Measurements from ENCODE around the gene CGNL1.

Gene CGNL1

DNA sequence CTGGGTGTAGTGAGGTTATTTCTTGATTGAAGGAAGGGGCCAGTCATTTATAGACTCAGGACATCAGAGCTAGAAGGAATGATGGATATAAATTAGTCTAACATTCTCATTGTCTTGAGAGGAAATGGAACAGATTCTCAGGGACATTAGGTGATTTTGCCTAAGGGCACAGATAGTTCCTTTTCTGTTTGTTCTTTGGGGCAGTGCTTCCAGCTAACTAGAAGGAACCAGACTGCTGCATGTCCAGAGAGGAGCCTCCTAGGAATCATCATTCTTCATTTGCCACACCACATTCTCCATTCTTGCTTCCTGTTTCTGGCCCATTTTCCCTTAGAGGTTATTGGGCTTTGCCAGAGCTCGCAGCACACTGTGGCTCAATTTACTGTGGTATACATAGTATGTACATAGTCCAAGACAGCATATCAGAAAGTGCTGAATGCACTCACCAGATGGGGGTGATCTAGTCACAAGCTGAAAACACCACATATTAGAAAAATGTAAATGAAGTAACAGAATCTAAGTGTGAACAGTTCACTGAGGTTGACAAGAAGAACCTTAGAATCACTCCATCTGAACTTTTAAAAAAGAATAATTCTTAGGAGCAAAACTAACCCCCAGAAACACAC lies 152.7 kb downstream of the CGNL1 start:
- DNase-seq = no peak

DNA sequence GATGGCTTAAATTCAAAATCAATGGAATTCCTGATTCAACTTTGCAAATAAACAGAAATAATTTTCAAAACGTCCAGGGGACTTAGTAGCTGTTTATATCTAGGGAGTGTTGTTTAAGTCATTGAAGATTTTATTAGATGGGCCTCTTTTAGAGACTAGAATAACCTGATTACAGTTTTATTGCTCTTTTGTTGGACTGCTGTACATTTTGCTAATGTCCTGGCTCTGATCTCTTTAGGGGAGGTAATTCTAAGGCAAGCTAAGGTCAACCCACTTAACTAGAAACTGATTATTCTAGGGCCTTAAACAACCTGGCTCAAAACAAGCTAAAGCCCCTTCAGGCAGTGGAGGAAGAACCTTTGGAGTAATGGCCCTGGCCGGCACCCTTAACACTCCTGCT lies 153.4 kb downstream of the CGNL1 start:
- no peak for DNase-seq

DNA sequence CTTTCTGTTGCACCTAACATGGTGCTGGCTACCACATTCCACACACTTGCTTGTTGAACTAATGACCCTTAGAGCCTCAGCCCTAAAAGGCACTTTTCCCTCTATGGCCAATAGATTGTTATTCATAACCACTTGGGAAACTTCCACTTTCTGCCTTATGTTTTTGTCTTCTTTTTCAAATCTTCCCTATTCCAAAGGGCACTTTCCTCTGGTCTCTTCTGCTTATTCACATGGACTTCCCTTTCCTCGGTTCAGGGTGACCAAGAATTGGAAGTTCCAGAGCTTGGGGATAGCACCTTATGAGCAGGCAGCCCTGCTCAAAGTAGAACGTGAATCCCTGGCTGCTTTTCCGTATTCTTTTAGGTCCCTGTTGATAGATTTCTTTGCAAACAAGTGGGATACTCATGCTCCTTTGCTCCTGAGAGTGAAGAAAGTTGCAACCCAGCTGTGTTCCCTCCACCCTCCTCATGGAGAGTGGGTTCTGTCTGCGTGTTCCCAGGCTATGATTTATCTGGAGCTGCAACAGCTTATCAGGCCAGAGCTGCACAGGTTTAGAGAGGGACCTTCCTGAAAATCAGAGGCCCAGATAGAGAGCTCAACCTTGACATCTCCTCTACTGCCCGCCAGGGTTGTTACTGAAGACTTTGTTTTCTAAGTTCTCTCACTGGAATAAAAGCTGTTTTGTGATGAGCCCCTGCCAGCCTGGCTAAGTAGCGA lies 156.6 kb downstream of the CGNL1 start:
- no peak for DNase-seq

DNA sequence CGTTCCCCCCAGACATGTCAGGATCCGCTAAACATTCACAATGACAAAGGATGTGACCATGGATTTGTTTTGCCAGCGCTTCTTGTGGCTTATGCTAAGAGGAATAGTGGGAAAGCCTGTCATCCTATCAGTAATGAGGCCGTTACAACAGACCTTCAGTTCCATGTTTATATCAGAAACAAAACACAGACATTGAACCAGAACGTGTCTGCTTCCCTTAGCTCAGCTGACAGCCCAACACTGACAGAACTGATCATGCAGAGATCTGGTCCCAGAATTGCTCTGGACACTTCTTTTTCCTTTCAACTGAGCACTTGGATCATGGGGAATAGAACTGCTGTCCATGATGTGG lies 157.1 kb downstream of the CGNL1 start:
- DNase-seq = no peak

DNA sequence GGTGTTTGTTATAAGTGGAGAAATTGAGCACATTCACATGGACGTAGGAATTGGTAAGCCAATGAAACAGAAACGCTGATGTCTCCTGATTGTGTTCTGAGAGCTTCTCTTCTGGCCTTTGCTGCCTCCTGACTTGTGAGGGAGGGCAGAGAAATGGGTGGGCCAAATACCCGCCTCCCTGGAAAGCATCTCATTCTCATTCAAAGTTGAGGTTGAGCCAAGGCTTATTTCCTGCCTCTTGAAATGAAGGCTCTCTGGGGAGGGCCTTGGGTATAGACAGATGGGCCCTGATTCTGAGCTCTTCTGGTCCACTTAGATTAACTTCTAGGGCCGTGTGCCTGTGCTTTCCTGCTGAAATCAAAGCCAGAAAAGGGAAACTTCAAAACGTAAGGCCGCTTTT lies 158.0 kb downstream of the CGNL1 start:
- no peak for DNase-seq

DNA sequence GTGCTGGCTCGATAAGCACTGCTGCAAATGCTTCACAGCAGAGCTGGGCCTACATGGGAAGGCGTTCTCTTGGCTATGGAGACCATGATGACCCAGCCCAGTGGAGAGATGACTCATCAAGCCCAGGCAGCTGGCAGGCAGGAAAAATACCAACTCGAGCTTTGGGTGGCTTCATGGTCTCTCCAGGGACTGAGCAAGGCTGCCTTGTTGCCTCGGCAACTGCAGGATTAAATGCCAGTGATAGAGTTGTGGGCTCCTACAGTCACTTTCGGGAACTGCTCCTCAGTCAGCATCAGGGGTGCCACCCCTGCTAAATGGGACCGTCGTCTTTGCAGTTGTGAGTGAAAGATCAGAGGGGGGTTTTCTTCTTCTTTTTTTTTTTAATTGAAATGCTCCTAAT lies 160.8 kb downstream of the CGNL1 start:
- no peak for DNase-seq

DNA sequence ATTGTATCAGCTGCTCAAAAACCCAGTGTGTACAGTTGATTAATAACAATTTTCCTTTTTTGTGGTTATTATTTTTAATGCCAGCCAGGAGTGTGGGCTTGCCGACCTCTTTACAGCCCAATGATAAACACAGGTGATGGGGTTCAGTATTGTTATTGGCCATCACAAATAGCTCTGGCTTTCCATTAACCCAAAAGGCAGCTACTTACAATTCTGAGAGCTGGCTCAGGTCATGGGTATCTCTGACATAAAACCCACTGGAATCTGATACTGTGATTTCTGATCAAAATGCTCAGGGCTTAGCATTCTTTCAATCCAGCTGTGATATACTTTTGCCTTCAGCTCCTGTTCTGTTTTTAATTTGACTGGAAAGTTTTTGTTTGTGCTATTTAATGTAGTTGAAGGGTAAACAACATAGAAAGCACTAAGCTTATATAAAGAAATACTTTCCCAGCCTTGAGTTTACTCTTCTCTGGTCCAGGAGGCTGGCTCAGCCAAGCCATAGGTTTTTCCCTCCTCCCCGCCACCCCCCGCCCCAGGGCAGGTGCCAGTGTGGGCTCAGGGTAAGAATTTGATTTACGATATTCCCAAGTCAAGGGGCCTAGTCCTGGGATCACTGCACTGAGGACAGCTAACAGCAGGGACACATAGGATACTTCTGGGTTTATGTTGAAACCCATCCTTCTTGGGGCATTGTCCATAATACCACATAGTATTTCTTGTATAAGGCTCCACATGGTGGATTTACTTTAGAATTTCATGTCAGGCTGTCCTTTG lies 161.4 kb downstream of the CGNL1 start:
- DNase-seq = no peak

DNA sequence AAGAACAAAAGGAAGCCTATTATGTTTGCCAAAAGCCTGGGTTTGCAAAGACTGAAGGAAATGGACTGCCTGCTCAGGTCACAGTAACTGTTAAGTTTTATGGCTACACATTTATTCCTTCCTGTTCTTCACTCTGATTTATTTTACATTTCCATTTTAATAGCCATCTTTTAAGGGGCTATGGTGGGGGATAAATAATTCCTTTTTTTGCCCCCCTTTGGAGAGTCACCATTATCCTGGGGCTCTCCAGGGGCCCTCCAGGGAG lies 161.9 kb downstream of the CGNL1 start:
- no peak for DNase-seq

DNA sequence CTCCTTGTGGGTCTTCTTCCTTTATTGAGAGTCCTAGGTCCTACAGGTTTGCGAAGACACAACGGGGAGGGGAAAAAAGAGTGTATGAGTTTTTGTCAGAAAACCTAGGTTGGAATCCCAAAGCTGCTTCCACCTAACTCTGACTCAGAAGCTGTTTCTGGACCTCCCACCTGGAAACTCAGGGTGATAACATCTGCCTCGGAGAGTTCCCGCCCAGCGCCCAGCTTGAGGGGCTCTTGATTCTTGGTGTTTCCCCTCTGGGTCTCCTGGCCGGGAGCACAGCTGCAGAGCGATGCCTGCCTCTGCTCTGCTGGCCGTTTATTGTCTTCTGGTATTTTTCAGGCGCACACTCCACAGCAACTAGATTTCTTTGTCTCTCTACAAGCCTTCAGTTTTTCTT lies 162.5 kb downstream of the CGNL1 start:
- DNase-seq = no peak

DNA sequence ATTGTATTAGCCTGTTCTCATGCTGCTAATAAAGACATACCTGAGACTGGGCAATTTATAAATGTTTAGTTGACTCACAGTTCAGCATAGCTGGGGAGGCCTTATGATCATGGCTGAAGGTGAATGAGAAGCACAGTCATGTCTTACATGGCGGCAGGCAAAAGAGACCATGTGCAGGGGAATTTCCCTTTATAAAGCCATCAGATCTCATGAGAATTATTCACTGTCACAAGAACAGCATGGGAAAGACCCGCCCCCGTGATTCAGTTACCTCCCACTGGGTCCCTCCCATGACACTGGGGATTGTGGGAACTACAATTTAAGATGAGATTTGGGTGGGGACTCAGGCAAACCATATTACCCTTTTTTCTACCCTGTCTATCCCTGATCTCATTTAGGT lies 163.9 kb downstream of the CGNL1 start:
- no peak for DNase-seq

DNA sequence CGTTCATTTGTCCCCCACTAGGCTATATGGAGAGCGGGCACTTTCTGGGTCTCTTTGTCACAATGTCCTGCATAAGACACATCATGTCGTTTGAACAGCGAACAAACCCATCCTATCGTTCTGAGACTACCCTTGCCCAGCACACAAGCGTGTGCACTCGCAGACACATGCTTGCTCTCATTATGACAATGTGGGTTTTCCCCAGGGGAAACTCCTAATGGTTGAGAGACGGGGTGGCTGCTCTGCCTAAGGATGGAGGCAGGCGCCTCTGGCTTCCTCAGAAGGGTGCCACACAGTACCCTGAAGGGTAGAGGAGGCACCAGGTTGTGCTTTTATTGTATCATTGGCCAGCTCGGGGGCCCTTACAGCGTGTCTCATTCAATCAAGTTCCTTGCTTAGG lies 164.4 kb downstream of the CGNL1 start:
- DNase-seq = no peak

DNA sequence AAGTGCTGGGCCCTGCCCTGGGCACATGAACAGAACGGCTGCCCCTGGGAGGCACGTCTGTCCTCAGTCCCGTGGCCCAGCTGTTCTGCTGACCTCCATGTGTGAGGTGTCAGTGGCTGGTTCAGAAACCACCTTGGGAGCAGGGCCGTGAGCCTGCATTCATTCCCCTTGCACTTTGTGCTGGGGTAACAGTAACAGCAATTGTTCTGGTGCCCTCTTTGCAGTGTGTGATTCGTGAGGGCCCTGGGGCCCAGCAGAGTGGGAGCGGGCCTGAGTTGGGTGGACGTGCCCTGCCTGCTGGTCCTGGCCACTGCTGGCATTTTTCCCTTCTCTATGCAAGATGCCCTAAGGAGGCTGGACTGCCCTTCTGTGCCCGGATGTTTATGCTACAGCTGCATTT lies 165.0 kb downstream of the CGNL1 start:
- DNase-seq = no peak

DNA sequence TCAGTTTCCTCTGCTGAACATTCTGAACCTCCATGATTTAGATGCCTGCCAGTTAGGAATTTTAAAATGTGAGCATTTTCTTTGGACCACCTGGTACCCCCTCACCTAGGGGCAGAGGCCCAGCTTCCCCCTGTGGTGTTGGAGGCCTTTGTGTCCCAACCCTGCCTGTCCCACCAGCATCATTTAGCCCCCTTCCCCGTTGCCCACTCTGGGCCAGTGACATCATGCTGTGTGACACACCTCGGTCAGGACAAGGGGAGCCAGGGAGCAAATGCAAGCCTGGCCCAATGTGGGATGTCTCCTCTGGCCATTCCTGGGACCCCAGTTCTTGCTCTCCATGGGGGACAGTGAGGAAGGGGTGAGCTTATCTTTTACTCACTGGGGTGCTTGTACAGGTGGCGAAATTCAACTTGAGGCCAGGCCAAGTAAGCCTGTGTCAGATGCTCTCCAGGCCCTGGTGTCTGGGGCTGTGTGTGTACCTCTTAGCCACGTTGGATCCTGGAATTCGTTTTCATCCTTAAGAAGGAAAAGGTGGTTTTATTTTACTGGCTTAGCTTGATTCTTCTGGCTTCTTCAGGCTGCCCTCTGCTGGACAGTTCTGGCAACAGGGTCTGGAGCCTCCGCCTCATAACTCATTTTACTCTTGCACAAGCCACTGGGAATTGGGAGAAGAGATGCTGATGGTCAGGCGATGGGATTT lies 165.7 kb downstream of the CGNL1 start:
- DNase-seq = no peak

DNA sequence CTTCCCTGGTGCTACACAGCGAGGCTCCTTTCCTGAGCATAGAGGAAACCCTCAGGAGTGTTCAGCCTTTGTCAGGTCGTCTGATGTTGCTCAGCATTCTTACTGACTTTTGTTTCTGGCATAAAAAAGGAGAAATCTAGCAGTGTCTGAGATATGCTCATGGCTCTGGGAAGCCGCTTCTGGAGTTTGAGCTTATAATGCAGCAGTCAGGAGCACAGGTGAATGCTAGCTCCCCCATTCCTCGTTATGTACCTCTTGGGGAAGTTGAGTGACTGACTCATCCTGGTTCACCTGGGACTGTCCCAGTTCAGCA lies 166.2 kb downstream of the CGNL1 start:
- DNase-seq = no peak

DNA sequence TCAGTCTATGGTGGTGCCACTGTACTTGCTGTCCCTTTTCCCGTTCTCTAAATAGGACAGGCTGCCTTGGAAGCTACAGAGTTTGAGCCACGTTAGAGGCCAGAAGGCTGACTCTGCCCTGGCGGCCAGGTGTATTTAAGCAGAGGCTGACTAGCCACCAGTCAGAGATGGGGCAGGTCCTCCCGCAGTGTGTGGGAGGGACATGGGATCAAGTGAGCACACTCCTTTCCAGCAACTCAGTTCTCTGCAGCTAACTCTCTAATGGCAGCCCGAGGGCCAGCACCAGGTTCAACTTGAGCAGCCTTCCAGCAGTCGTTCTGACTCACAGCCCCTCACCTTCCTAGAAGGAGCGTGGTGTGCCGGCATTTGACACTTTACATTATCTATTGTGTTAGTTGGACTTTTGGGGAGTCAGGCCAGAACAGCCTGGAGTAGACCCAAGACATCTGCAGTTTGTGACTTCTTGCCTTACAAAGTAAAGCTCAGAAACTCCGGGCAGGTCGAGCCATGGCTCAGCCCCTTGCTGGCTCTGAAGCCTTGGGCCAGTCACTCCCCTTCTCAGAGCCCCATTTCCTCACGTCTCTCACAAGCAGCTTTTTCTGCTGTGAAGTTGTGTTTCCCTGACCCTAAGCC lies 168.7 kb downstream of the CGNL1 start:
- no peak for DNase-seq

DNA sequence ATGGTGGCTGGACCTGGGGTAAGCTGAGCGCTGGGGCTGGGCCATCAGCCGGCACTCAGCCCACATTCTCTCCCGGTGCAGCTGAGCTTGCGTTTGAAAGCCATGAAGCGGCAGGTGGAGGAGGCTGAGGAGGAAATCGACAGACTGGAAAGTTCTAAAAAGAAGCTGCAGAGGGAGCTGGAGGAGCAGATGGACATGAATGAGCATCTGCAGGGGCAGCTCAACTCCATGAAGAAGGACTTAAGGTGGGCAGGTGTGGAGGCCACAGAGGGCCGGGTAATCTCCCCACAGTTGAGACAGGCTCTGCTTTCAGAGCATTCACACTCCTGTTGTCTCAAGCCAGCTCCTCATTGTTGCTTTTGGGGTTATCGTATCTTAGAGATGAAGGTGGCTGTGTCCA lies 169.7 kb downstream of the CGNL1 start:
- no peak for DNase-seq

DNA sequence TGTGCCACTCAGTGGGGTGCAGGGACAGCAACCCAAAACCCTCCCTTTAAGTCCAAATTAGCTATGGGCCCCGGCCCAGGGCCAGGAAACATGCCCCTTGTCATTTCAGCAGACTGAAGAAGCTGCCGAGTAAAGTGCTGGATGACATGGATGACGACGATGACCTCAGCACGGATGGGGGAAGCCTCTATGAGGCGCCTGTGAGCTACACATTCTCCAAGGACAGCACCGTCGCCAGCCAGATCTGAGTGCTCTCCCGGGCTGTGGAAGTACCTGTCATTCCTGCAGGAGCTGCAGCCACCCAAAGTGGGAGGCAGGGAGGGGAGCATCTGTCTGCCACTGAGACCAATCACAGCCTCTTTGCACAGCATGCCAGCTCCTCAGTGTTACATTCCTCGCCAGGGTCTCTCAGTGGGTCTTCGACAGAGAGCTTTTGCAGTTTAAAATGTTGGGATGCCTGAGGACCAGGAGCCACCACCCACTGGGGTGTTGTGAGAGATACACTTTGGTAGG lies 171.0 kb downstream of the CGNL1 start:
- no peak for DNase-seq

DNA sequence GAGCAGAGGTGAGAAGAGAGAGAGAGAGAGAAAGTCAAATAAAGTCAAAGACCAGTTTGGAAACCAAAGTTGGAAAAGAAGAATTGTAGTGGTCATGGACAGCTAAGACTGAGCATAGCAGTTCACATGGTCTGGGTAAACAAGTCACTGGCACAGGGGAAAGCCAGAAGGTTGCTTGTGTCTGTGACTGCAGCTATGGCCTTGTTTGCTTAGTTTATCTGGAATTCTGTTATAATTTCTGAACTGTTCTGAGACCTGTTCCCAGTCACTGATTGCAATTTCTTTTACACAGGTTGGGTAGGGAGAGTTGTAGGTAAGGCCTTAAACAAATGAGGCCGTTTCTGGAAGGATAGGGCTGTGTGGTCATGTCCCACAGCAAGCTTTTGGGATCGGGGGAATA lies 172.0 kb downstream of the CGNL1 start:
- no peak for DNase-seq

DNA sequence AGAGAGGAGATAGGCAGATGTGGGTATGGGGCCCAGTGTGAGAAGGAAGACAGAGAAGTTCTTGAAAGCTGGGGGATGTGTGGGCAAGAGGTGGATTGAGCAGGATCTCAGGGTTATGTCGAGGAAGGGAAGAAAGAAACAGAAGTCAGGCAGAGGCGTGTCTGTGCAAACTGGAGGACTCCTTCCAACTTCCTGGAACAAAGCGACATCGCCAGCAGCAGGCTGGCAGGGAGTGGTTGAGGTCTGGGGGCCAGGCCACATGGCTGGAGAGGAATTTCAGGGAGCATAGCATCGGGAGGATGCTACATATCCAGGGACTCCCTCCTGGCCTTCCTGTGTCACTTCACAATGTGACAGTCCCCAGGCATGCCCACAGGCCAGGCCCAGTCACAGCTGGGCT lies 172.5 kb downstream of the CGNL1 start:
- no peak for DNase-seq

DNA sequence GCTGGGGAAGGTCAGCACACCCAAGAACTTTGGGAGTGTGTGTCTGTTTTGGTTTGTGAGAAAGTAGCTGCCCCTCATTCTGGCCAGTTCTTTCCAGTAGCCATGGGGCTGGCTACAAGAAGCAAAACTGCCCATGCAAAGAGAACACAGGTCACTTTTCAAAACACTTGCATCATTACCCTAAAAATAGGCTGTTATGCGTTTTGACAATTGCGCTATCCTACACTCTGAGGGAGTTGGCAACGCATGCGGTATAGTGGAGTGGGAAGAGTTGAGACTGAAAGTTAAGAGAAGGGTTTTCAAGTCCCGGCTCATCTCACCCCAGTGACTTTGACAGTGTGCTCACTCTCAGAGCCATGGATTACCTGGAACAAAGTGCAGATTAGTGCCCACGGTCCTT lies 173.6 kb downstream of the CGNL1 start:
- no peak for DNase-seq

DNA sequence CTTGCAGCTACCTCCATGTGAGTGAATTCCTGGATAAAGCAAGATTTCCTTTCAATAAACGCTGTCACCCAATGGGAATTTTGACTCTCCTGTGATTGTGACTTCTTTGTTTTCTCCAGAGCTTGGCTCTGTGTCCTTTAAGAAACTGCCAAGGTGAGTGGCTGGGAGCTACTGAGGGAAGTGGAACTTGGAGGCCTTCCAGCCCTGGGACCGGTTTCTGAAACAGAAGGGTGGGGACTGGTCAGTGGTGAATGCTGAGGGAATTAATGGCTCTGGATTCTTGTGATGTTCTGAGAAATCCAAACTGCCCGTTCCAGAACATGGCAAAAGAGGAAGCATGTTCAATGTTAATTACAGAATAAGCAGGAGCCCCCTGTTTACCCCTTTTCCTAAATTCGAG lies 174.3 kb downstream of the CGNL1 start:
- DNase-seq = no peak

DNA sequence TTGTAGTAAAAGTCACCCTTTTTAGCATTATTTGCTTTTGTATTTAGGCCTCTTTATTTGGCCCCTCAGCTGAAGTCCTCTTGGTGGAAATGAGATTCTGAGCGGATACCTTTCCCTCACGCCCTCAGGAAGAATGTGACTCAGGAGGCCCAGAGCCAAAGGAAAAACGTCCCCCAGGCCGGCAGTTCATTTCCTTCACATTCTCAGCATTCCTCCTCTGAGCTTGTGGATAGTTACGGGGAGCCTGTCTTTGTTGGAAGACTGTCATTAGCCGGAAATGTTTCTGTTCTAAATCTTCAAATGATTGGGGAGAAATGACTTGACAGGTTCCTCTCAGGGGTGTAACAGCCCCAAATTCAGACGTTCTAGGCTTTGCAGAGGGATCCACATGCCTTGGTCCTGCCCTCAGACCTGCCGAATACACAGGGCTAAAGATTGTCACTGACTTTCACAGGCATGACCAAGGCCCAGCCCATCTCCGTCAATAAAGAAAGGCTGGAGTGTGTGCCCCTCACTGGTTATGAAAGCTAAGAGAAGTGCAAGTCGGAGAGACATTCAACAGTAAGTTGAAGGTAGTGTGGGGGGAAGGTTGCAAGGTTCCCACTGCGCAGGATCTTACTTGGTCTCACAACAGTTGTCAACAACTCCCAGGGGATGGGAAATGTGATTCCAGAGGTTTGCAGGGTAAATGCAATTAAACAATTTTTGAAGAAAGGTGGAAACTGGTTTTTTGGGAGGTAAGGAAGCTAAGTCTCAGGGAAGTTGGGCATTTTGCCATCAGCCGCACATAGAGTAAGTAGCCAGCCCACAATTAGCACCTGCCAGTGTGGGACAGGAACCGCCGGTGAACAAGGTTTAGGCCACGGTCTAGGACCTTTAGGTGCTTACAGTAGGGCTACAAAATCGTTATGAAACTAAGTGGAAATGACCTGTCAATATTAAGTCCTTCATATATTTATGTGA lies 175.7 kb downstream of the CGNL1 start:
- DNase-seq = no peak
